ENCODE data around the gene MYADM.

The MYADM gene

GRCh38 chr19:53916004-53916403, 48.3 kb downstream of the MYADM start:
- no peak for DNase-seq

DNA sequence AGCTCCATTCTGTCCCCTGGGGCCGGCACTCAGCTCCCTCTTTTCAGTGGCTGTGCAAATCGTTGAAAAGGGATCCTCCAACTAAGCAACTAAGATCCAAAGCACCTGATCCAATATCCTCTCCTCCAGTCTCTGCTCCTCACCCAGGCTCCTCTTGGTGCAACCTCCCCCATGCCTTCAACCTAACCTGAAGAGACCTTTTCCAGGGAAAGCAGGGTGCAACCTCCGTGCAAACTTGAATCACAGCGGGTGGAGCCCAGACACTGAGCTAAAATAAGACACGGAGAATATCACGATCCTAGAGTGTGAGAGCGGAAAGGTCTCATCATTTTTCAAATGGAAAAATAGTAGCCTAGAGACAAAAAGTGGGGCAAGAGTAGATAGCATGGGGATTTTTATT, 49.7 kb downstream of the MYADM start:
- DNase-seq, result no peak
